HEK293 (cell line): Measurements from ENCODE around the gene SUPT4H1.

Experiments used
- GLIS1 ChIP-seq: fragments of 450-650 bp; formaldehyde crosslinking; IDR thresholded peaks from 2 replicates; pipeline ENCODE4 v1.5.1; 2016; ENCODE audit warnings: missing biosample characterization, missing genetic modification characterization
- IKZF3 ChIP-seq: fragments of 450-650 bp; IDR thresholded peaks from 2 replicates; pipeline ENCODE4 v1.5.0; 2018; ENCODE audit warnings: missing biosample characterization, mild to moderate bottlenecking, missing genetic modification characterization, moderate library complexity
- KLF10 ChIP-seq: fragments of 450-650 bp; IDR thresholded peaks from 2 replicates; pipeline ENCODE4 v1.5.1; 2018; ENCODE audit warnings: missing biosample characterization, mild to moderate bottlenecking, missing genetic modification characterization
- KLF8 ChIP-seq: fragments of 450-650 bp; formaldehyde crosslinking; IDR thresholded peaks from 2 replicates; pipeline ENCODE4 v1.5.1; 2016; ENCODE audit warnings: missing biosample characterization, missing genetic modification characterization
- KLF9 ChIP-seq: fragments of 450-650 bp; formaldehyde crosslinking; IDR thresholded peaks from 2 replicates; pipeline ENCODE4 v1.5.1; 2016; ENCODE audit warnings: missing biosample characterization, missing genetic modification characterization, low read depth
- PATZ1 ChIP-seq: fragments of 450-650 bp; formaldehyde crosslinking; IDR thresholded peaks from 2 replicates; pipeline ENCODE4 v1.5.1; 2016; ENCODE audit warnings: missing biosample characterization, missing genetic modification characterization
- PRDM6 ChIP-seq: fragments of 450-650 bp; formaldehyde crosslinking; IDR thresholded peaks from 2 replicates; pipeline ENCODE4 v1.5.1; 2017; ENCODE audit warnings: missing biosample characterization, missing genetic modification characterization
- SP2 ChIP-seq: fragments of 450-650 bp; formaldehyde crosslinking; IDR thresholded peaks from 2 replicates; pipeline ENCODE4 v1.5.1; 2016; ENCODE audit warnings: missing biosample characterization, missing genetic modification characterization
- SP7 ChIP-seq: fragments of 450-650 bp; formaldehyde crosslinking; IDR thresholded peaks from 2 replicates; pipeline ENCODE4 v1.5.1; 2016; ENCODE audit warnings: missing biosample characterization, missing genetic modification characterization
- ZBTB44 ChIP-seq: fragments of 450-650 bp; IDR thresholded peaks from 2 replicates; pipeline ENCODE4 v1.5.1; 2018; ENCODE audit warnings: missing biosample characterization, mild to moderate bottlenecking, missing genetic modification characterization
- ZNF202 ChIP-seq: fragments of 450-650 bp; formaldehyde crosslinking; IDR thresholded peaks from 2 replicates; pipeline ENCODE4 v1.5.1; 2016; ENCODE audit warnings: missing biosample characterization, missing genetic modification characterization, borderline replicate concordance
- ZNF292 ChIP-seq: fragments of 450-650 bp; formaldehyde crosslinking; IDR thresholded peaks from 2 replicates; pipeline ENCODE4 v1.5.1; 2016; ENCODE audit warnings: low read depth, missing biosample characterization, missing genetic modification characterization, borderline replicate concordance
- ZNF335 ChIP-seq: fragments of 450-650 bp; formaldehyde crosslinking; conservative IDR thresholded peaks from 2 replicates; pipeline ENCODE4 v1.5.1; 2016; ENCODE audit warnings: missing biosample characterization, missing genetic modification characterization
- ZNF366 ChIP-seq: fragments of 450-650 bp; formaldehyde crosslinking; conservative IDR thresholded peaks from 2 replicates; pipeline ENCODE4 v1.5.1; 2016; ENCODE audit warnings: missing biosample characterization, missing genetic modification characterization
- ZNF391 ChIP-seq: fragments of 450-650 bp; formaldehyde crosslinking; IDR thresholded peaks from 2 replicates; pipeline ENCODE4 v1.5.1; 2016; ENCODE audit warnings: low read depth, missing biosample characterization, missing genetic modification characterization, borderline replicate concordance
- ZNF433 ChIP-seq: fragments of 450-650 bp; formaldehyde crosslinking; IDR thresholded peaks from 2 replicates; pipeline ENCODE4 v1.5.1; 2016; ENCODE audit warnings: missing biosample characterization, missing genetic modification characterization, low read depth
- ZNF510 ChIP-seq: fragments of 450-650 bp; formaldehyde crosslinking; IDR thresholded peaks from 2 replicates; pipeline ENCODE4 v1.5.1; 2018; ENCODE audit warnings: mild to moderate bottlenecking, missing genetic modification characterization, missing biosample characterization; ENCODE audit not compliant: insufficient replicate concordance
- ZNF514 ChIP-seq: fragments of 450-650 bp; formaldehyde crosslinking; IDR thresholded peaks from 2 replicates; pipeline ENCODE4 v1.5.1; 2016; ENCODE audit warnings: missing biosample characterization, missing genetic modification characterization
- ZNF518A ChIP-seq: fragments of 450-650 bp; formaldehyde crosslinking; conservative IDR thresholded peaks from 2 replicates; pipeline ENCODE4 v1.5.1; 2016; ENCODE audit warnings: low read depth, missing biosample characterization, missing genetic modification characterization
- ZNF580 ChIP-seq: fragments of 450-650 bp; formaldehyde crosslinking; IDR thresholded peaks from 2 replicates; pipeline ENCODE4 v1.5.1; 2016; ENCODE audit warnings: missing biosample characterization, missing genetic modification characterization
- ZNF585B ChIP-seq: fragments of 450-650 bp; formaldehyde crosslinking; IDR thresholded peaks from 2 replicates; pipeline ENCODE4 v1.5.1; 2016; ENCODE audit warnings: missing biosample characterization, missing genetic modification characterization
- ZNF626 ChIP-seq: fragments of 450-650 bp; sonication (Bioruptor Pico); formaldehyde crosslinking; IDR thresholded peaks from 2 replicates; pipeline ENCODE4 v1.5.1; 2018; ENCODE audit warnings: missing biosample characterization, missing genetic modification characterization, inconsistent platforms
- ZNF639 ChIP-seq: fragments of 450-650 bp; formaldehyde crosslinking; IDR thresholded peaks from 2 replicates; pipeline ENCODE4 v1.5.1; 2016; ENCODE audit warnings: missing biosample characterization, missing genetic modification characterization
- ZSCAN30 ChIP-seq: fragments of 450-650 bp; IDR thresholded peaks from 2 replicates; pipeline ENCODE4 v1.5.1; 2018; ENCODE audit warnings: missing biosample characterization, mild to moderate bottlenecking, missing genetic modification characterization, moderate library complexity

SUPT4H1 gene

GRCh38 chr17:58351831-58352595, at the start of gene SUPT4H1 (continued):
- TF ChIP-seq ZNF391 (no peak), ZNF292 (tag by site-specific recombination) (no peak), ZNF514 (tag by site-specific recombination) (no peak), ZNF335 (tag by site-specific recombination) (peak; percentile 91), ZNF626 (tag by site-specific recombination) (no peak), SP7 (peak; percentile 65), GLIS1 (peak; percentile 67; the same call in 1 of the 2 replicates), PATZ1 (tag by site-specific recombination) (peak; percentile 94), SP2 (tag by site-specific recombination) (peak; percentile 89), ZNF518A (tag by site-specific recombination) (peak; percentile 100), ZNF510 (tag by site-specific recombination) (no peak), ZNF202 (tag by site-specific recombination) (no peak), KLF9 (peak; percentile 56), ZNF585B (no peak), ZBTB44 (tag by site-specific recombination) (peak; percentile 46; the same call in 1 of the 2 replicates), ZNF580 (peak; percentile 96), ZNF639 (tag by site-specific recombination) (0 out of 2 replicates have a peak, but pooled peaks have one; percentile 19), ZNF366 (no peak), ZSCAN30 (tag by site-specific recombination) (peak; percentile 91), PRDM6 (tag by site-specific recombination) (no peak), KLF8 (tag by site-specific recombination) (peak; percentile 77; the same call in 1 of the 2 replicates), KLF10 (tag by site-specific recombination) (peak; percentile 96), ZNF433 (tag by site-specific recombination) (no peak), IKZF3 (no peak)
